IPS-20b (cell line): ENCODE data around the gene C2orf92.

ENCODE experiments used
- H3K27ac ChIP-seq: one replicate; pipeline ENCODE4 v1.5.1; 2013; ENCODE audit warnings: low read length
- H3K27me3 ChIP-seq: 2 replicates; pipeline ENCODE4 v1.6.1; 2013; ENCODE audit warnings: mild to moderate bottlenecking, low read length, inconsistent platforms; ENCODE audit not compliant: insufficient read depth
- H3K36me3 ChIP-seq: 2 replicates; pipeline ENCODE4 v1.6.1; 2013; ENCODE audit warnings: low read depth, mild to moderate bottlenecking, inconsistent platforms, low read length, moderate library complexity; ENCODE audit not compliant: insufficient read depth
- H3K4me1 ChIP-seq: 2 replicates; pipeline ENCODE4 v1.6.1; 2013; ENCODE audit warnings: mild to moderate bottlenecking, control low read depth, inconsistent platforms, low read length, moderate library complexity; ENCODE audit not compliant: insufficient read depth
- H3K4me3 ChIP-seq: 2 replicates; pipeline ENCODE4 v1.5.1; 2013; ENCODE audit warnings: mild to moderate bottlenecking, low read length, inconsistent platforms
- H3K9ac ChIP-seq: 2 replicates; pipeline ENCODE4 v1.6.1; 2013; ENCODE audit warnings: low read depth, mild to moderate bottlenecking, inconsistent platforms, low read length, moderate library complexity
- H3K9me3 ChIP-seq: 2 replicates; pipeline ENCODE4 v1.6.1; 2013; ENCODE audit warnings: mild to moderate bottlenecking, low read depth, low read length, inconsistent platforms; ENCODE audit not compliant: insufficient read depth

C2orf92 gene

DNA sequence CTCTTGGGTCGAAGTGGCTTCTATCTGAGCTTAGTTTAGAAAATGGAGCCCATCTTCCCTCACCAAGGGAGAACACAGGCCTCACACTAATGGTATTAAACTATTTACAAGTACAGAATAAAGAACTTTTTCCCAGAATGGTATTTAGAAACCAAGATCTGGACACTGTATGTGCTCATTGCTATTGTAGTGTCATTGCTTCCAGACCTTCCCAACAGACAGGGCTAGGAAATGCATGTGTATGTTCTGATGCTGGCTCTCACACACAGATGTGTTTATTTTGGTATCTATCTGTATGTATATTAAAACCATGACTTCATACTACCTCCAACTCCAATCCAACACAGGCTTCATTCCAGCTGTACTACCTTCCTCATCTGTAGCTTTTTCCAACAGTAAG is 15.6 kb upstream of the C2orf92 start:
- Histone ChIP-seq H3K9ac (no peak overlapping the region), H3K27ac (no peak overlapping the region), H3K9me3 (no peaks in the 10 kb centered on the region), H3K27me3 (no peaks in the 10 kb centered on the region), H3K4me1 (no peaks in the 10 kb centered on the region), H3K36me3 (peaks cover 36% of the 10 kb centered on the region), H3K4me3 (no peak overlapping the region)

- H3K4me1 ChIP-seq, result no peaks in the 10 kb centered on the region
- no peaks in the 10 kb centered on the region for H3K9me3 ChIP-seq
- H3K4me3 ChIP-seq, result no peak overlapping the region
- no peak overlapping the region for H3K9ac ChIP-seq
- H3K36me3 ChIP-seq, result peaks cover 36% of the 10 kb centered on the region
- no peak overlapping the region for H3K27ac ChIP-seq
- H3K27me3 ChIP-seq, result no peaks in the 10 kb centered on the region
Observed at GRCh38 chr2:97654309-97654708, 15.2 kb upstream of the C2orf92 start.

DNA sequence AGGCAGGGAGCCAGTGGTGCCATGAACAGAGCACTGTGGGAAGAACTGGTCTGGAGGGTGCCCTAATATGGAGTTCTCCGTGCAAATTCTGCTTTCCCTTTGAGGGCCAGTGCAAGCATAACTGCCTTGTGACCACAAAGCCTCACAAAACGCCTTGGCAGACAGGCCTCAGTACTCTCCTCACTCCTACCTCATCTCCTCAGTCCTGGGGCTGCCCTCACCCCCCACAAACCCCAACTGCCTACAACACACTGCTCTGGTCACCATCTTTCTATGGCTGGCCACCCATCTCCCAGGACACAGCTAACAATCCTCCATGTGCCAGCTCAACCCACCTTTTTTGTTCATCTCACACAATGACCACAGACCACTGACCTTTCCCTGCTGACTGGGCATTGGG is 14.7 kb upstream of the C2orf92 start:
- H3K36me3 ChIP-seq, result peaks cover 33% of the 10 kb centered on the region
- no peak overlapping the region for H3K27ac ChIP-seq
- H3K27me3 ChIP-seq, result no peaks in the 10 kb centered on the region
- H3K4me3 ChIP-seq, result no peak overlapping the region
- no peak overlapping the region for H3K9ac ChIP-seq
- H3K9me3 ChIP-seq, result no peaks in the 10 kb centered on the region
- no peaks in the 10 kb centered on the region for H3K4me1 ChIP-seq

DNA sequence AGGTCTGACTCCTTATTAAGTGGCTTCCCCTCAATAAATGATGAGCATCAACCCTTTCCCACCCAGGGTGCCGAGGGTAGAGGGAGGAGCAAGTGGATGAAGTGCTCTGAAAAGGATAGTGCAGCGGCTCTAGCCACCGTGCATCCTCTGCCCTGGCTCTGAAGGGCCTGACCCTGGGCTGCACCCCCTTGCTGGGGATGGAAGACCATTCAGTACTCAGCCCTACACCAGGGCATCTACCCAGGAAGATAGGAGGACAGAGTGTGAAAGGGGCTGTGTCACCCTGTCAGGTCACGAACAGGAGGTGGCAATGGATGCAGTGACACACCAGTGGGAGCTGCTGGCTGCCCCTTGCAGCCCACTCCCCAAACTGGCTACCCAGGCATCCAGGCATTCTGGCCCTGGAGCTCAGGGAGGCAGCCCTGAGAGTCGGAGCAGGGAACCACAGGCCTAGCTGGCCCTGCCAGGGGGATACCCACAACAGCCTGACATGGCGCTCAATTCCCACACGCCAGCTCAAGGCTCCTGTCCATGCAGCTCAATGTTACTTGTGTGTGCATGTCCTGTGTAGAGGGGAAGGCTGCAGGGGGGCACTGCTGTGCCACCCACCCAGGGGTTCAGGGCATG is 13.3 kb upstream of the C2orf92 start:
- H3K27me3 ChIP-seq, result no peaks in the 10 kb centered on the region
- H3K9ac ChIP-seq, result no peak overlapping the region
- H3K27ac ChIP-seq, result no peak overlapping the region
- peaks cover 37% of the 10 kb centered on the region for H3K36me3 ChIP-seq
- no peaks in the 10 kb centered on the region for H3K9me3 ChIP-seq
- no peak overlapping the region for H3K4me3 ChIP-seq
- H3K4me1 ChIP-seq, result no peaks in the 10 kb centered on the region

- H3K4me3 ChIP-seq, result no peak overlapping the region
- peaks cover 2% of the 10 kb centered on the region; the same call in 1 of the 2 replicates for H3K4me1 ChIP-seq
- no peak overlapping the region for H3K27ac ChIP-seq
- no peaks in the 10 kb centered on the region for H3K9me3 ChIP-seq
- H3K36me3 ChIP-seq, result peaks cover 37% of the 10 kb centered on the region
- no peaks in the 10 kb centered on the region for H3K27me3 ChIP-seq
- H3K9ac ChIP-seq, result no peak overlapping the region
Observed at GRCh38 chr2:97656905-97657587, 12.5 kb upstream of the C2orf92 start.

GRCh38 chr2:97657986-97658690 is 11.4 kb upstream of the C2orf92 start:
- peaks cover 37% of the 10 kb centered on the region for H3K36me3 ChIP-seq
- no peaks in the 10 kb centered on the region for H3K27me3 ChIP-seq
- peaks cover 9% of the 10 kb centered on the region; the same call in 1 of the 2 replicates for H3K4me1 ChIP-seq
- H3K27ac ChIP-seq, result no peak overlapping the region
- H3K9ac ChIP-seq, result no peak overlapping the region
- H3K4me3 ChIP-seq, result no peak overlapping the region
- no peaks in the 10 kb centered on the region for H3K9me3 ChIP-seq

- Histone ChIP-seq H3K27me3 (no peaks in the 10 kb centered on the region), H3K4me3 (no peak overlapping the region), H3K9ac (no peak overlapping the region), H3K4me1 (peaks cover 9% of the 10 kb centered on the region; the same call in 1 of the 2 replicates), H3K36me3 (peaks cover 37% of the 10 kb centered on the region), H3K27ac (no peak overlapping the region), H3K9me3 (no peaks in the 10 kb centered on the region)
Observed at GRCh38 chr2:97658691-97659157, 10.8 kb upstream of the C2orf92 start.

DNA sequence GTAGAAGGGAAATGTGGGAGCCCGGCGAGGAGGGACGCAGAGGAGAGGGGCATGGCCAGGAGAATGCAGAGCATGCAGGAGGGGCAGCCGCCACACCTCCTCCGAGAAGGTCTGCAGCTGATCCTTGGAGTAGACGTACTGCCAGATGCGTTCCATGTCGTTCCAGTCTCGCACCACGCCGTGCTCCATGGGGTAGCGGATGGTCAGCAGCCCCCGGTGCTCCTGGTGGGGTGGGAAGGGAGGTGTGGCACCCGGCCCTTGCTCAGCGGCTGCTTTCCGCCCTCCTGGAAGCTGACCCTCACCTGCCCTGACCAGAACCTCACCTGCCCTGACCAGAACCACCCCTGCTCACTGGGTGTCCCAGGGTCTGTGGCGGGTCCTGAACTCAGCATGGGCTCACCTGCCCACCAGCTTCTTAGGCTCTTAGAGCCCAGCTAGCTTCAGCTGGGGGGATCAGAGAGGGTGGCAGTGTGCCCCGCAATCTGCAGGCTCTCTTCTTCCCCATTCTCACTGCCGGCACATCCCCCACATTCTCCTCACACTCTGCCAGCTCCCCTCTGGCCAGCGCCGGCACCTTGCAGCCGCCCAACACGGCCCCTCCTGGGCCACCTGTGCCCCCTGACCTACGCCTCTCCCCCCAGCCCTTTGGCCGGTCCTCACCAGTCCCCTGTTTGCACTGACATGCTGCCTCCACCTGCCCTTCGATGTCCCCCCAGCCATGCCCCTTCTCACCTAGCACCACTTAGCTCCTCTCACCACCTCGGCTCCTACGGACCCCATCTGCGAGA is 10.1 kb upstream of the C2orf92 start:
- Histone ChIP-seq H3K9me3 (no peaks in the 10 kb centered on the region), H3K27ac (no peak overlapping the region)

GRCh38 chr2:97660044-97660774 is 9.3 kb upstream of the C2orf92 start:
- H3K4me3 ChIP-seq, result no peak overlapping the region
- H3K4me1 ChIP-seq, result peaks cover 9% of the 10 kb centered on the region; the same call in 1 of the 2 replicates
- H3K36me3 ChIP-seq, result peaks cover 37% of the 10 kb centered on the region
- H3K27me3 ChIP-seq, result no peaks in the 10 kb centered on the region
- H3K9me3 ChIP-seq, result no peaks in the 10 kb centered on the region
- no peak overlapping the region for H3K27ac ChIP-seq
- H3K9ac ChIP-seq, result no peak overlapping the region

More for the DNA sequence above, 10.1 kb upstream of the C2orf92 start:
- peaks cover 37% of the 10 kb centered on the region for H3K36me3 ChIP-seq
- H3K9ac ChIP-seq, result no peak overlapping the region
- peaks cover 9% of the 10 kb centered on the region; the same call in 1 of the 2 replicates for H3K4me1 ChIP-seq
- no peaks in the 10 kb centered on the region for H3K27me3 ChIP-seq
- H3K4me3 ChIP-seq, result no peak overlapping the region

DNA sequence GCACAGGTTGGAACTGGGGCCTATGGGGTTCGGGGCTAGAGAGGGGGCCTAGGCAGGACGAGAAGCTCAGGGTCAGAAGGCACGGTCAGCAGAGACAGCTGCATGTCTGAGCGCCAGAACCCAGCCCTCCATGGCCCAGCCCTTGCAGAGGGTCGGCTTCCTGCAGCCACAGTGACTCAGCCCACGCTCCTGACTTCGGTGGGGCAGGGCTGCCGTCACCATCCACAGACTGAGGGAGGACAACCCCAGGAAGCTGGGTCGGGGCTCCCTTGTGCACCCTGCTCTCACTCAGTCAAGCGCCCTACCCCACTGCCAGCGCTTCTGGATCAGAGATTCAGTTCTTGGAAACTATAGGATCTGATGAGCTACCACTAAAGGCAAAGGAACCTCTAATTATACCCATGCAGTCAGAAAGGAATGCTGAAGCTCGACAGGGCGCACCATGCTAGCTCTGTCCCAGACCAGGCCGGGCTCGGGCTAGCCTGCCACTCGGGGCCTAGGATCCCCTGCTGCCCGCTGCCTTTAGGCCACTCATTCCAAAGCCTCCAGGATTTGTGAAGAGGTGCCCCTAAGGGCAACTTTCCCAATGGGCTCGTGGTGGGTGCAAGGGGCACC is 8.6 kb upstream of the C2orf92 start:
- Histone ChIP-seq H3K36me3 (peaks cover 37% of the 10 kb centered on the region), H3K27me3 (no peaks in the 10 kb centered on the region), H3K4me3 (no peak overlapping the region), H3K4me1 (peaks cover 9% of the 10 kb centered on the region; the same call in 1 of the 2 replicates), H3K27ac (no peak overlapping the region), H3K9ac (no peak overlapping the region), H3K9me3 (no peaks in the 10 kb centered on the region)
